DMS114 treated with DMSO at 0.1 percent for 48 hours (cell line): Measurements from ENCODE around the gene RNF13.

Experiments
- DNase-seq: peaks from one replicate; lab custom pipeline; 2025; ENCODE audit not compliant: unreplicated experiment; lab: John Stamatoyannopoulos, UW

The RNF13 gene

GRCh38 chr3:149989307-149989706 lies 176.3 kb downstream of the RNF13 start:
- no peak for DNase-seq

- DNase-seq = no peak
Observed at GRCh38 chr3:149990423-149990948, 177.5 kb downstream of the RNF13 start.

- no peak for DNase-seq
Observed at GRCh38 chr3:149992416-149993058, 179.5 kb downstream of the RNF13 start.

GRCh38 chr3:149998946-149999345 lies 185.9 kb downstream of the RNF13 start:
- DNase-seq = no peak

GRCh38 chr3:149999421-149999820 lies 186.4 kb downstream of the RNF13 start:
- DNase-seq = no peak

GRCh38 chr3:150000641-150001040 lies 187.6 kb downstream of the RNF13 start:
- no peak for DNase-seq

GRCh38 chr3:150005243-150006112 lies 192.5 kb downstream of the RNF13 start:
- no peak for DNase-seq

GRCh38 chr3:150006794-150007193 lies 193.8 kb downstream of the RNF13 start:
- DNase-seq = no peak
